Choroid plexus epithelial cell (primary cell): ENCODE results near the gene UVRAG.

Experiments
- DNase-seq: peaks from one replicate; pipeline ENCODE4 v3.0.0-alpha.2; 2010; ENCODE audit warnings: low read depth
- H3K4me3 ChIP-seq: 2 replicates; pipeline ENCODE4 v1.5.1; 2011; ENCODE audit warnings: low read depth, mild to moderate bottlenecking, control low read depth, low read length, moderate library complexity
- TF ChIP-seq, protein P1 (sequence below): conservative IDR thresholded peaks from 2 replicates; pipeline ENCODE4 v1.5.1; 2011; ENCODE audit warnings: low read depth, mild to moderate bottlenecking, control low read depth, inconsistent platforms, low read length, moderate library complexity

UVRAG gene

DNA sequence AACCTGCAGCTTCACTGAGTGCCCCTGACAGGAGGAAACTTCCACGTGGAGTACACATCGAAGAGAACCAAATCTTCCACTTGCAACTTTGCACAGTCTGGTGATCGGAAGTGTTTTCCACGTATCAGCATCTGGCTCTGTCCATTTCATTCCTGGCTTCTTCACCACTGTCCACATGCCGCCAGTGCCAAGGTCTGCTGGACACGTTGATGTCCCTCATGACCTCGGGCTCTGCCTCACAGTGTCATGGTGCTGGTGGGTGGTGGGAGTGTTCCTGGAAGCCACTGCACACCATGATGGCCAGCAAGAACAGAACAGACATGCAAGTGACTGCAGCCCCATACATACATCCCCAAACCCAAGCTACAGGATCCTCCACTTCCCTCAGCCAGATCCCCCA is 342.9 kb downstream of the UVRAG start:
- H3K4me3 ChIP-seq = no peak overlapping the region
- no peak for DNase-seq
- TF ChIP-seq, protein P1, sequence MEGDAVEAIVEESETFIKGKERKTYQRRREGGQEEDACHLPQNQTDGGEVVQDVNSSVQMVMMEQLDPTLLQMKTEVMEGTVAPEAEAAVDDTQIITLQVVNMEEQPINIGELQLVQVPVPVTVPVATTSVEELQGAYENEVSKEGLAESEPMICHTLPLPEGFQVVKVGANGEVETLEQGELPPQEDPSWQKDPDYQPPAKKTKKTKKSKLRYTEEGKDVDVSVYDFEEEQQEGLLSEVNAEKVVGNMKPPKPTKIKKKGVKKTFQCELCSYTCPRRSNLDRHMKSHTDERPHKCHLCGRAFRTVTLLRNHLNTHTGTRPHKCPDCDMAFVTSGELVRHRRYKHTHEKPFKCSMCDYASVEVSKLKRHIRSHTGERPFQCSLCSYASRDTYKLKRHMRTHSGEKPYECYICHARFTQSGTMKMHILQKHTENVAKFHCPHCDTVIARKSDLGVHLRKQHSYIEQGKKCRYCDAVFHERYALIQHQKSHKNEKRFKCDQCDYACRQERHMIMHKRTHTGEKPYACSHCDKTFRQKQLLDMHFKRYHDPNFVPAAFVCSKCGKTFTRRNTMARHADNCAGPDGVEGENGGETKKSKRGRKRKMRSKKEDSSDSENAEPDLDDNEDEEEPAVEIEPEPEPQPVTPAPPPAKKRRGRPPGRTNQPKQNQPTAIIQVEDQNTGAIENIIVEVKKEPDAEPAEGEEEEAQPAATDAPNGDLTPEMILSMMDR = no peak

DNA sequence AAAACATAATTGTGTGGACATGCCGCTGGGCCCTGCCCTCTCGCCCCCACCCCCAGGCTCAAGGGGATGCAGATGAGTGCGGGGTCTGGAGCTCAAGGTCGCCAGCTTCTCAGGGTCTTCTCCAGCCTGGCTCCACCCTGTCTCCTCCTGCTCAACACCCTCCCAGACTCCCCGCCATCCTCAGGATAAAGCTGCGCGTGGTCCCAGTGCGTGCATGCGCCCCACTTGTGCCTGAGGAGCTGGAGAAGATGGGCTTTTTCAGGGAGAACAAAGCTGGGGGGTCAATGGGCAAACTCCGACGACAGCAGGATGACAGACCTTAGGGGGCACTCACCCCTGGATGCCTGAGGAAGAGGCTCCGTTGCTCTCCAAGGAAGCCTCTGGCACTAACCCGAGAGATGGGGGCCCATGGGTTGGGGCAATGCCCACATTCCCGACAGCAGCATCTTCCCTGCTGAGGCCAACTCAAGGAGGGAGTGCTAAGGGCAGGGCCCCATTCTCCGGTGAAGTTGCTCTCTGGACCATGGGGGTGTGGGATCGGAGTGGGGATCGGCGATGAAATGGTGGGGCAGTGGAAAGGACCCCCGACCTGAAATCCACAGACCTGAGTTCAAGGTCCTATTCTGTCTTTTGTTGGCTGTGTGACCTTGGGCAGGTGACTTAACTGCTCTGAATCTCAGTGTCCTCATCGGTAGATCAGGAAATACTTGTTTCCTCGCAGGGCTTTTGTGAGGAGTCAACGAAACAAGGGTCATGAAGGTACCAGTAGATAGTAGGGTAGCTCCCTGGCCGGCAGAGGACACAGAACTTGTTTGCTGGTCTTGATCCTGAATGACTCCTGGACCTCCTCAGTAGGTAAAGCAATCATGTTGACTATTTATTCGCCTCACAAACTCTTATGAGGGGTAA is 343.6 kb downstream of the UVRAG start:
- no peak overlapping the region for H3K4me3 ChIP-seq
- no peak for DNase-seq
- TF ChIP-seq, protein P1 = no peak

DNA sequence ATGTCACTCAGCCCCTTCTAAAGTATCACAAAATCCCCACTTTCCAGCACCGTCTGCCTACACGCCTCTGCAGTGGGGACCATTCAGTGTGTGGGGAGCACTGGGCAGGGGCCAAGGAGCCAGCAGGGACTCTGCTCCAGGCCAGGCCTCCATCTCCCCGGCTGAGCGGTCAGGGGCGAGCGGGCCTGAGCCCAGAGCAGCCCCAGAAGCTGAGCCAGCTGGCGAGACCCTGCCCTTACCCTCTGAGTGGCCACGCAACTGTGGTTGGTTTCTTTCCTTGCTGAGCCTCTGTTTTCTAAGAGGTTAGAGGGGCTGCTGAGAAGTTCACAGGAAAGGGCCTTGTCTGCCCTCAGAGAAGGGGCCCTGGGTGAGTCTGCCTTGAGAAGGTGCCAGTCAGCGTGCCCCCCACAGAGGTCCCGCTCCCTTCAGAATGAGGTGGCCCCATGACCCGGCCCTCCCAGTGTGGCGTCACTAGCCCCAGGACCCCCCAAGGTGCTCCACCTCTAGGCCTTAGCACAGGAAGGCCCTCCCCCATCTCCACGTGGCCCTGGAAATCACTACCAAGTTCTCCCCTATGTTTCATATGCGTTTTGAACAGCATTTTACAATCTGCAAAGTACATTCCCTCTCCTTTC is 344.4 kb downstream of the UVRAG start:
- TF ChIP-seq, protein P1 = no peak
- H3K4me3 ChIP-seq = no peak overlapping the region
- no peak for DNase-seq

DNA sequence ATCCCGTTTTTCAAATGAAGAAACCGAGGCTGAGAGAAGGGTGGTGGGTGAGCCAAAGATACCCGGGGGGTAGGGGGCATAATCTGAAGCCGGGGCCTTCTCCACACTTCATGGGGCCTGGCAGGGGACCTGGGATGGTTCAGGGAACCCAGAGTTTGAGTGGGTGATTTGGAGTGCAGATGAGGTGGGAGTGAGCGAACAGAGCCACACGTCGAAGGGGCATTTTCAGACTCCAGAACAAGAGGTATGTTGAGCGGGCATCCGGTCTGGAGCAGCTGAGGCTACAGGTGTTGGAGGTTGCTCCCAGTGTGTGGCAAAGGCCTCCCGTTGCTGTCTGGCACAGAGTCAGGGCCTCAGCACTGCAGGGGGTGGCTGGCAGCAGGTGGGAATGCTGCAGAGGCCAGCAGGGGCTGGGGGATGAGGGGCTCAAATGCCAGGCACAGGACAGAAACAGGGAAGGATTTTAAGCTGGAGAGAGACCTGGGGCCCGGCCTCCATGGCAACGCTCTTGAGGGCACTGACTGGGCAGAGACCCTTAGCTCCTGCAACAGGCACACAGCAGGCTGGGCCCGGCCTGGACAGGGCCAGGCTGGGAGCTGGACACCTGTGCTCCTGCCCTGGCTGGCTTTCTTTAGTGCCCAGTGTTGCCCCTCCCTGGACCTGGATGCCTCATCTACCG is 345.1 kb downstream of the UVRAG start:
- TF ChIP-seq, protein P1 = no peak
- DNase-seq = no peak
- no peak overlapping the region for H3K4me3 ChIP-seq

DNA sequence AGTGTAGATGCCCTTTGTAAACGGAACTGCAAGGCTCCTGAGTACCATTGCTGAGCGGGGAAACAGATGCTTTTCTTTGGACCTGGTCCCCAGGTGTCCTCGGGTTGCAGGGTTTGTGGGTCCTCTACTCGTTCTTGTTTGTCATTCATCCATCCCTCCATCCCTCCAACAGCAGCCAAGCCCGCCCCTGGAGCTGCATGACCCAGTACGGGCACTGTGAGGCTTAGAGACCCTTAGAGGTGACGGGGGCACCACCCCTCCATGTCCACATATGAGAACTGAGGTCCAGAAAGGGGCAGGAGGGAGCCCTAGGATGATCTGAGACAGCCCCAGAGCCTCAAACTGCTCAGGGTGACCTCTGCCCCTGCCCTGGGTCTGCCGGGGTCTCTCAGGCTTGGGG is 345.8 kb downstream of the UVRAG start:
- TF ChIP-seq, protein P1 = no peak
- no peak overlapping the region for H3K4me3 ChIP-seq
- no peak for DNase-seq

DNA sequence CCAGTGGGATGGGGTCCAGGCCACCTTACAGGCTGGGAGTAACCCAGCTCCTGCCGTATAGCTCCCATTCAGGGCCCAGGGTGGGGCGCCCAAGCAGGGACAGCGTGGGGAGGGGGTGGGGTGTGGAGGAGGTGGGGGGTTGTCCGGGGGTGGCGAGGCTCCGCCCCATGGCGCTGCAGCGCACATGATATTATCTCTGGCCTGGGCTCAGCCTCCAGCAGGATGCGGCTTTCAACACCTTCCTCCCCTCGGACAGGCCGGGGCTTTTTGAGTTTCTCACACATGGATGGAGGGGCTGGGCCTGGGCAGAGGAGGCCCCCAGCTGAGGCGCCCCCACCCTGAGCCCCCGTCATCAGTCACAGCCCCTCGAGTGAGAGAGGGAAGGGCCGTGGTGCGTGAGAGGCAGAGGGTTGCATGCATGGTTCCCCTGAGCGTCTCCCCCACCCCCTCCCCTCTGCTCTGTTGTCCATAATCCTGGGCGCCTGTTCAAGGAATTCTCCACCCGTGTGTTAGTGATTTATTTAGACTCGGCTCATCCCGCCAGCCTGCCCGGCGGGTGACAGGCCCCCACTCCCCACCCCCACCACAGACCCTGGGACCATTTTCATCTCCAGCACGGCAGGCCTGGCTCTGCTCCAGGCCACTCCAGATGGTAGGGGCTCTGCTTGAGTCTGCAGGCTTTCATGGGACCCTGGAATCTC is 346.4 kb downstream of the UVRAG start:
- TF ChIP-seq, protein P1 = no peak
- peak overlapping the region; percentile 22 for H3K4me3 ChIP-seq
- DNase-seq = peak; percentile 59
